Natural killer cell (primary cell): ENCODE measurements around the gene KPNA3. TPM values are rescaled to one million over a fixed set of nuclear protein-coding genes. Genes with fewer than 3 reads are reported as not detected.

Source experiments
- ATAC-seq, 3 donors: fragments of 150-1000 bp in 2 of 3; fragments of 200-7000 bp in 1 of 3; cut with Tn5 transposase; 1 replicate in 1 of 3; 2 replicates in 2 of 3; pipeline ENCODE4 v1.10.0; 2021; ENCODE audit warnings: mild to moderate bottlenecking in 2 of 3, moderate library complexity in 2 of 3
- DNase-seq, 2 donors: peaks; one replicate each; pipeline versions ENCODE4 v3.0.0 to v3.0.0-alpha.2; 2013 to 2021; ENCODE audit warnings: mixed read lengths in 1 of 2
- H3K27ac ChIP-seq: one replicate; pipeline ENCODE4 v1.5.1; 2013; ENCODE audit warnings: mild to moderate bottlenecking, low read length
- H3K27me3 ChIP-seq: one replicate; pipeline ENCODE4 v1.6.1; 2013; ENCODE audit warnings: low read length; ENCODE audit not compliant: control insufficient read depth, insufficient read depth
- H3K36me3 ChIP-seq: one replicate; pipeline ENCODE4 v1.6.1; 2013; ENCODE audit warnings: low read length; ENCODE audit not compliant: control insufficient read depth, insufficient read depth
- H3K4me1 ChIP-seq: one replicate; pipeline ENCODE4 v1.6.1; 2013; ENCODE audit warnings: low read length; ENCODE audit not compliant: control insufficient read depth, insufficient read depth
- H3K4me3 ChIP-seq: one replicate; pipeline ENCODE4 v1.5.1; 2013; ENCODE audit warnings: low read length
- H3K9me3 ChIP-seq: one replicate; pipeline ENCODE4 v1.6.1; 2013; ENCODE audit warnings: low read length; ENCODE audit not compliant: control insufficient read depth, insufficient read depth
- H3K27ac Mint-ChIP-seq, 2 donors: one replicate each; pipeline ENCODE4 v1.8.0; 2022; ENCODE audit warnings: mild to moderate bottlenecking in 2 of 2, mixed read lengths in 2 of 2, moderate library complexity in 1 of 2
- H3K27me3 Mint-ChIP-seq, 2 donors: one replicate each; pipeline ENCODE4 v1.8.0; 2022; ENCODE audit warnings: low read depth in 2 of 2, mixed read lengths in 2 of 2
- H3K36me3 Mint-ChIP-seq: one replicate; pipeline ENCODE4 v1.8.0; 2022; ENCODE audit warnings: mixed read lengths
- H3K4me1 Mint-ChIP-seq, 2 donors: one replicate each; pipeline ENCODE4 v1.8.0; 2022; ENCODE audit warnings: mixed read lengths in 2 of 2
- H3K4me3 Mint-ChIP-seq: one replicate; pipeline ENCODE4 v1.8.0; 2022; ENCODE audit warnings: mild to moderate bottlenecking, moderate library complexity, mixed read lengths
- H3K9me3 Mint-ChIP-seq, 2 donors: one replicate each; pipeline ENCODE4 v1.8.0; 2022; ENCODE audit warnings: mixed read lengths in 2 of 2
- CTCF ChIP-seq: fragments of 200-600 bp; IDR thresholded peaks from one replicate; pipeline ENCODE4 v1.8.0; 2022; ENCODE audit warnings: antibody characterized with exemption
- WGBS: methylation state at CpG from one replicate; pipeline ENCODE4 v1.1.7; 2013; ENCODE audit warnings: missing lambda C conversion rate; ENCODE audit not compliant: insufficient coverage; 5-methylcytosine and 5-hydroxymethylcytosine counted together
- intact Hi-C: fragments of 100-400 bp; cut with micrococcal nuclease; formaldehyde crosslinking; loops from one replicate; pipeline ENCODE4 v1.14.2; 2022
- total RNA-seq, 4 donors: library from RNA; stranded (reverse); fragments of 120-200 nt in 1 of 4; gene quantifications; one replicate each; pipeline versions ENCODE4 v1.2.3 to v1.2.4, GENCODE V29; 2013 to 2022

The KPNA3 gene
- total RNA-seq, 3 donors from 2014 or later (not counting 1 experiment from before 2014, with no cell fraction given), result 27.8 to 35.5 (median 29.8) TPM

- no peaks in the 10 kb centered on the region for H3K9me3 Mint-ChIP-seq
- H3K4me1 ChIP-seq, result peaks cover 4% of the 10 kb centered on the region
- DNase-seq (no peak), ATAC-seq (no peak)
- H3K27me3 Mint-ChIP-seq, result no peaks in the 10 kb centered on the region
- WGBS, result 93% methylated on average over 4 of the region's 6 CpGs
- no peak for TF ChIP-seq CTCF
- H3K4me3 ChIP-seq, result no peak overlapping the region
- intact Hi-C loops, result no loop called here
- no peaks in the 10 kb centered on the region for H3K36me3 Mint-ChIP-seq
- no peak overlapping the region for H3K27ac Mint-ChIP-seq
- no peaks in the 10 kb centered on the region for H3K27me3 ChIP-seq
- H3K36me3 ChIP-seq, result no peaks in the 10 kb centered on the region
- no peak overlapping the region for H3K27ac ChIP-seq
- H3K4me1 Mint-ChIP-seq, result peaks cover 0 to 6% of the 10 kb centered on the region in 2 donors
- no peaks in the 10 kb centered on the region for H3K9me3 ChIP-seq
- H3K4me3 Mint-ChIP-seq, result no peak overlapping the region
These were observed 115.7 kb downstream of the KPNA3 start for GRCh38 chr13:49676581-49677298.

- peaks cover 4% of the 10 kb centered on the region for H3K4me1 ChIP-seq
- H3K27ac ChIP-seq, result no peak overlapping the region
- Mint-ChIP-seq H3K4me1 (peaks cover 6% of the 10 kb centered on the region in 2 donors), H3K27ac (no peak overlapping the region), H3K4me3 (no peak overlapping the region), H3K27me3 (no peaks in the 10 kb centered on the region), H3K36me3 (no peaks in the 10 kb centered on the region), H3K9me3 (no peaks in the 10 kb centered on the region)
- TF ChIP-seq CTCF, result no peak
- no peaks in the 10 kb centered on the region for H3K27me3 ChIP-seq
- DNase-seq (no peak), ATAC-seq (no peak)
- no peaks in the 10 kb centered on the region for H3K9me3 ChIP-seq
- H3K36me3 ChIP-seq, result peaks cover 6% of the 10 kb centered on the region
- H3K4me3 ChIP-seq, result no peak overlapping the region
- 86% methylated on average over 5 of the region's 5 CpGs for WGBS
- intact Hi-C loops, result no loop called here
These were observed 121.7 kb downstream of the KPNA3 start for GRCh38 chr13:49670828-49671227.

GRCh38 chr13:49669735-49670309 lies 122.7 kb downstream of the KPNA3 start:
- no peaks in the 10 kb centered on the region for H3K27me3 Mint-ChIP-seq
- intact Hi-C loops, result loop anchor here (1.0 kb wide), 1 partner anchor 178 kb away; no protein-coding TSS in a partner anchor
- ATAC-seq (peak; percentile 64 to 82 (median 68)), DNase-seq (peak in 1 of 2 donors; percentile 57)
- no peaks in the 10 kb centered on the region for H3K36me3 Mint-ChIP-seq
- Histone ChIP-seq H3K36me3 (peaks cover 6% of the 10 kb centered on the region), H3K4me1 (peaks cover 4% of the 10 kb centered on the region), H3K27ac (no peak overlapping the region), H3K9me3 (no peaks in the 10 kb centered on the region), H3K27me3 (no peaks in the 10 kb centered on the region), H3K4me3 (no peak overlapping the region)
- no peak overlapping the region for H3K27ac Mint-ChIP-seq
- H3K4me3 Mint-ChIP-seq, result no peak overlapping the region
- H3K9me3 Mint-ChIP-seq, result no peaks in the 10 kb centered on the region
- peaks cover 6% of the 10 kb centered on the region in 2 donors for H3K4me1 Mint-ChIP-seq
- 79% methylated on average over 4 of the region's 5 CpGs for WGBS
- TF ChIP-seq CTCF, result peak; percentile 20
